ENCODE results near the gene ANKRD18A.
"Not testable (repeated sequence)": the region's sequence is repeated elsewhere in the genome, so short reads cannot be mapped to it uniquely, and the experiment has no call there.

The ANKRD18A gene

GRCh38 chr9:38622951-38623350, 2.6 kb upstream of the ANKRD18A start:
- no peak for DNase-seq

GRCh38 chr9:38622288-38622674, 1.9 kb upstream of the ANKRD18A start:
- peak; percentile 49 to 77 for DNase-seq

DNA sequence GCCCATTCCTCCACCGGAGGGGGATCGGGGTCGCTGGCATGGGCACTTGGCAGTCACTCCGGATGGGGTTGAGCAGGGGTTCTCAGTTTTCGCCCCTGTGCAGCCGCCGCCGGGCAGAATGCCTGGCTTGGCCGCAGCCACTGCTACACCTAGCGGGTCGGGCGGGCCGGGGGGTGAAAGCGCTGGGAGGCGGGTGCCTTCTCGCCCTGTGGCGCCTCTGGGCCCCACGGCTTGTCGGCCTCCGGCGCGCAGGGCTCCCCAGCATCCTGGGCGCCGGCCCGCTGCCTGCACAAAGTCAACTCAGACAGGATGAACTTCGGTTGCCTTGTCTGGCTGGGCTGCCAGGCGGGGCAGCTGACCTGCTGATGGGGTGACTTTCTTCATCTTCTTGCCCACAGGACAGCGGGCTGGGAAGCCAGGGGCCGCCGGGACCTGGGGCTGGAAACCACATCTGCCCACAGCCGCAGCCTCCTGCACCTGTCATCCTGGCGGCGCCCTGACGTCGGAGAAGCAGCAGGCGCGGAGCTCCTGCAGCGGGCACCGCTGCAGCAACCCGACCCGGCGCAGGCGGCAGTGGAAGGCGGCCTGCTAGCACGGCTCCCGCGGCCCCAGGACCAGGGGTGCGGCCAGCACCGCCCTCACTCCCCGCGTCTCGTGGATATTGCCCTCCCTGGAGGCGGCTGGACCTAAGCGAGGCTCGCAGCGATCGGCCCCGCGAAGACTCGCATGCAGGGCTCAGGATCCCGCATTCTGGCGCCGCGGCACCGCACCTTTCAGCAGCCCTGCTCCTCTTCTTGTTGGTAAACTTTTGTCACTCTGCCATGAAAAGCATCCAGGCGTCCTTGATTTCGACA, 1.3 kb upstream of the ANKRD18A start:
- DNase-seq: peak; percentile 29 to 67

- peak; percentile 30 to 51 for DNase-seq
Measured at GRCh38 chr9:38619556-38620447, 594 bp downstream of the ANKRD18A start.

GRCh38 chr9:38598029-38598745, 22.2 kb downstream of the ANKRD18A start:
- not testable (repeated sequence) for DNase-seq

GRCh38 chr9:38595117-38595516, 25.3 kb downstream of the ANKRD18A start:
- not testable (repeated sequence) for DNase-seq

- DNase-seq: not testable (repeated sequence)
Measured at GRCh38 chr9:38591346-38592063, 28.9 kb downstream of the ANKRD18A start.

GRCh38 chr9:38583765-38584164, 36.6 kb downstream of the ANKRD18A start:
- not testable (repeated sequence) for DNase-seq

DNA sequence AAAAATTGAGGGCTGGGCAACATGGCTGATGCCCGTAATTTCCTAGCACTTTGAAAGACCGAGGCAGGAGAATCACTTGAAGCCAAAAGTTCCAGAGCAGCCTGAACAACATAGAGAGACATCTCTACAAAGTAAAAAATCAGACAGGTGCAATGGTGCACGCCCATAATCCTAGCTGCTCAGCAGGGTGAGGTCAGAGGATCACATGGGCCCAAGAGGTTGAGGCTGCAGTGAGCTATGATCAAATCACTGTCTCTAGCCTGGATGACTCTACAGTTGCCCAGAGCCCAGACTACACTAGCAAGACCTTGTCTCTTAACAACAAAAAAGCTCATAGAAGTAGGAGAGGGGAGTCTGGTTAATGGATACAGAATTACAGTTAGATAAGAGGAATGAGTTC, 40.3 kb downstream of the ANKRD18A start:
- not testable (repeated sequence) for DNase-seq

DNA sequence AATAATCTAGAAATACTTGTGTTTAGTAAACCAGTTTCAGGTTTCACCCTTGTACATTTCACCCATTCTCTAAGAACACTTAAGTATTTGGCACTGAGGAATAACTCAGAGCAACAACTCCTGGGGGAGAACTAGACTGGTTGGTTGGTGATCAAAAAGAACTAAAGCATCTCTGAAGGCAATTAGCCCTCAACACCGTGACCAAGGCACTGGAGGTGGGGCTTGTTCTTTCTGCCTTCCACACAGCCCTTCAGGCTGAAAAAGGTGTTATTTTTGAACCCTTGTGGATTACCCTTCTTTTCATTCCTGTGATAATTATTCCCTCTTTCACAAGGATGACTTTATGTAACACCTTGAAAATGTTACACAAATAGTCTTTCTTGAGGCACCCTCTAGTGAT, 44.2 kb downstream of the ANKRD18A start:
- not testable (repeated sequence) for DNase-seq

DNA sequence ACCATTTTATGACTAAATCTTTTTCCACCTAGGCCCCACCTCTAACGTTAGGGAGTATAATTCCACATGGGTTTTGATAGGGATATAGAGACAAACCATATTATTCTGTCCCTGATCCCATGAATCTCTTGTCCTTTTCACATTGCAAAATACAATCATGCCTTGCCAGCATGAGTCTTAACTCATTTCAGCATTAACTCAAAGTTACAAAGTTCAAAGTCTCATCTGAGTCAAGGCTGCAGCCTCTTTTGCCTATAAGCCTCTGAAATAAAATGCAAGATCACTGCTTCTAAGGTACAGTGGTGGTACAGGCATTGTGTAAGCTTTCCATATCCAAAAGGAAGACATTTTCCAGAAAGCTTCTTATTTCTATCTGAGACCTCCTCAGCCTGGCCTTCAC, 54.3 kb downstream of the ANKRD18A start:
- not testable (repeated sequence) for DNase-seq

- not testable (repeated sequence) for DNase-seq
Measured at GRCh38 chr9:38565178-38565577, 55.2 kb downstream of the ANKRD18A start.

GRCh38 chr9:38563911-38564310, 56.5 kb downstream of the ANKRD18A start:
- DNase-seq: not testable (repeated sequence)

DNA sequence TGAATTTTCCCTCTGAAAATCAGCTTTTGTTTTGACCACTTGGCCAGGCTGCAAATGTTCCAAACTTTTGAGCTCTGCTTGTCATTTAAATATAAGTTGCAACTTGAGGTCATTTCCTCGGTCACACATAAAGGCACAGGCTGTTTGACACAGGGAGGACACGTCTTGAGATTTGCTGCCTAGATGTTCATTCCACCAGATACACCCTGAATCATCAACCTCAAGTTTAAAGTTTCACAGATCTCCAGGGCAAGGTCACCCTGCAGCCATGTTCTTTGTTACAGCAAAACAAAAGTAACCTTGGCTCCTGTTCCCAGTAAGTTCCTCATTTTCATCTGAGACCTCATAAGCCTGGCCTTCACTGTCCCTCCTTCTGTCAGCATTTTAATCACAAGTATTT, 59.3 kb downstream of the ANKRD18A start:
- not testable (repeated sequence) for DNase-seq

GRCh38 chr9:38559172-38559571, 61.2 kb downstream of the ANKRD18A start:
- DNase-seq: not testable (repeated sequence)

GRCh38 chr9:38557746-38558145, 62.6 kb downstream of the ANKRD18A start:
- DNase-seq: not testable (repeated sequence)

GRCh38 chr9:38554966-38555365, 65.4 kb downstream of the ANKRD18A start:
- not testable (repeated sequence) for DNase-seq

- not testable (repeated sequence) for DNase-seq
Measured at GRCh38 chr9:38553019-38553418, 67.4 kb downstream of the ANKRD18A start.

DNA sequence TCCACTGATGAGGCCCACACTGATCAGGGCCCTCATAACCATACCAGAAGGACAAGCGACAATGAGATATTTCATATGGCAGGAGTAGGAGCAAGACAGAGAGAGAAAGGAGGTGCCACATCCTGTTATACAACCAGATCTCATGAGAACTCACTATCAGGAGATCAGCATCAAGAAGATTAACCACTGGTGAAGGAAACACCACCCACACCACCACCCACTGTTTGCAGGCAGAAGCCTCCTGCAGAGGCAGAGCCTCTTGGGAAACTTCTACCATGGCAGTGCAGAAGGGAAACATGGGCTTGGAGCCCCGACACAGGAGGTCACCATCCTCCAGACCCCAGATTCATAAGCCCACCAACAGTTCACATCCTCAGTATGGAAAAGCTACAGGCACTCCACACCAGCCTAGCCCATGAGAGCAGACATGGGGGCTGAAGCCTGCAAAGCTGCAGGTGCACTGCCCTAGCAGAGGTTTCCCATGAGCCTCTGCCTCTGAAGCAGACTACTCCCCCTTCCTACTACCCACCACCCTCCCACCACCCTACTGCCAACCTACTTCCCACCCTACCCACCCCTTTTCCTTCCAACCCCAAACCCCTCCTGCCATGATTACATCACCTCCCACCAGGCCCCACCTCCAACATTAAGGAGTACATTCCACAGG, 73.8 kb downstream of the ANKRD18A start:
- not testable (repeated sequence) for DNase-seq

DNA sequence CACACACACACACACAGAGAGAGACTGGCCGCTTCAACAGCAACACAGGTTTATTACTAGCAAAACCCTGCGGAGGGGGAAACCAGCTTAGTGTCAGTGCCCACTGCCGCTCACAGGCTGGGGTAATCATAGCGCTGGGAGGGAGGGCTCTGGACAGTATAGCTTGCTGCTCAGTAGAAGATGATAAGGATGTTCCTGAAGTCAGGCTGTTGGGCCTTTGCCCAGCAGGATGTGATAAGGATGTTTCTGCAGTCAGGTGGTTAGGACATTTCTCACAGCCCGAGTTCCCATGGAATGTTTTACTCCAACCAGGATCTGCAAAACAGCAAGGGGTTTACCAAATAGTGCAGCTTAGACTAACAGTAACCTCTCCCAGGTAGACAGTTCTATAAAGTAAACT, 79.9 kb downstream of the ANKRD18A start:
- not testable (repeated sequence) for DNase-seq

GRCh38 chr9:38529317-38529716, 91.1 kb downstream of the ANKRD18A start:
- DNase-seq: no peak

GRCh38 chr9:38527503-38527902, 92.9 kb downstream of the ANKRD18A start:
- DNase-seq: no peak

Data from NCI-H2081 (cell line).